ENCODE results near the gene BTNL9. TPM values are rescaled to one million over a fixed set of nuclear protein-coding genes. Genes with fewer than 3 reads are reported as not detected.

The BTNL9 gene
- total RNA-seq, 4 donors from 2014 or later = 9.1 to 30.6 (median 15.0) TPM

- Histone ChIP-seq H3K9me3 (no peaks in the 10 kb centered on the region), H3K36me3 (no peaks in the 10 kb centered on the region), H3K4me3 (no peak overlapping the region), H3K27ac (replicated peaks in 1 of 4) (no peak overlapping the region), H3K27me3 (peaks cover 0 to 83% (median 0%) of the 10 kb centered on the region in 4 donors), H3K4me1 (no peaks in the 10 kb centered on the region)
- DNase-seq (ENCODE audit: extremely low spot score) = peak; percentile 89
- WGBS = 38% methylated on average over 15 of the region's 26 CpGs
- TF ChIP-seq POLR2A (IDR thresholded peaks at IDR 0.05; ENCODE audit: low read depth) (no peak), POLR2AphosphoS5 (IDR thresholded peaks at IDR 0.05) (no peak), CTCF (IDR thresholded peaks at IDR 0.05) (no peak), EP300 (IDR thresholded peaks at IDR 0.05) (no peak)
- intact Hi-C loops (cut with DNase I) = no loop called here
These were observed 29.9 kb downstream of the BTNL9 start for GRCh38 chr5:181069767-181070491.

GRCh38 chr5:181070523-181070922 is 30.5 kb downstream of the BTNL9 start:
- WGBS = 63% methylated on average over 6 of the region's 14 CpGs
- TF ChIP-seq EP300 (IDR thresholded peaks at IDR 0.05) (no peak), POLR2AphosphoS5 (IDR thresholded peaks at IDR 0.05) (no peak), POLR2A (IDR thresholded peaks at IDR 0.05; ENCODE audit: low read depth) (no peak), CTCF (IDR thresholded peaks at IDR 0.05) (no peak)
- Histone ChIP-seq H3K36me3 (no peaks in the 10 kb centered on the region), H3K4me3 (no peak overlapping the region), H3K4me1 (no peaks in the 10 kb centered on the region), H3K27me3 (peaks cover 0 to 82% (median 0%) of the 10 kb centered on the region in 4 donors), H3K9me3 (no peaks in the 10 kb centered on the region), H3K27ac (replicated peaks in 1 of 4) (no peak overlapping the region)
- intact Hi-C loops (cut with DNase I) = no loop called here
- DNase-seq (ENCODE audit: extremely low spot score) = peak; percentile 80

- Histone ChIP-seq H3K4me3 (no peak overlapping the region), H3K4me1 (no peaks in the 10 kb centered on the region), H3K27ac (replicated peaks in 1 of 4) (no peak overlapping the region), H3K27me3 (peaks cover 0 to 78% (median 0%) of the 10 kb centered on the region in 4 donors), H3K9me3 (peaks cover 0 to 4% (median under 1%) of the 10 kb centered on the region in 4 donors), H3K36me3 (no peaks in the 10 kb centered on the region)
- peak; percentile 62 for DNase-seq (ENCODE audit: extremely low spot score)
- TF ChIP-seq POLR2AphosphoS5 (IDR thresholded peaks at IDR 0.05) = no peak
- no peak for TF ChIP-seq EP300 (IDR thresholded peaks at IDR 0.05)
- no peak for TF ChIP-seq CTCF (IDR thresholded peaks at IDR 0.05)
- no peak for TF ChIP-seq POLR2A (IDR thresholded peaks at IDR 0.05; ENCODE audit: low read depth)
- WGBS = 58% methylated on average over 6 of the region's 6 CpGs
- intact Hi-C loops (cut with DNase I) = no loop called here
These were observed 31.2 kb downstream of the BTNL9 start for GRCh38 chr5:181071257-181071656.

- Histone ChIP-seq H3K27ac (replicated peaks in 1 of 4) (no peak overlapping the region), H3K4me3 (no peak overlapping the region), H3K4me1 (no peaks in the 10 kb centered on the region), H3K9me3 (peaks cover 0 to 19% (median 14%) of the 10 kb centered on the region in 4 donors), H3K36me3 (no peaks in the 10 kb centered on the region), H3K27me3 (peaks cover 0 to 45% (median 0%) of the 10 kb centered on the region in 4 donors)
- no peak for TF ChIP-seq CTCF (IDR thresholded peaks at IDR 0.05)
- no peak for TF ChIP-seq POLR2AphosphoS5 (IDR thresholded peaks at IDR 0.05)
- no peak for TF ChIP-seq POLR2A (IDR thresholded peaks at IDR 0.05; ENCODE audit: low read depth)
- TF ChIP-seq EP300 (IDR thresholded peaks at IDR 0.05) = no peak
- DNase-seq (ENCODE audit: extremely low spot score) = no peak
- intact Hi-C loops (cut with DNase I) = no loop called here
These were observed 36.9 kb downstream of the BTNL9 start for GRCh38 chr5:181076920-181077319.
